ENCODE data around the gene SCYL3.

SCYL3 gene

DNA sequence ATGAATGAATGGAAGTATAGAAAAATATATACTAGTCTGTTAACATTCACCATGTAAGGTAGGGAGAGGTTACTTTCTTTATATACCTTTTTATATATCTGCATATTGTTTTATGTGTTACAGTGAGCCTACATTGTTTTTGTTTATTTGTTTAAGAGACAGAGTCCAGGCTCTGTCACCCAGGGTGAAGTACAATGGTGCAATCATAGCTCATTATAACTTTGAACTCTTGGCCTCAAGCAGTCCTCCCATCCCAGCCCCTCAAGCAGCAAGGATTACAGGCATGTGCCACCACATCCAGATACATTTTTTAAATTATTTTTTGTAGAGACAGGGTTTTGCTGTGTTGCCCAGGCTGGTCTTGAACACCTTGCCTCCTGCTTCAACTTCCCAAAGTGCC is 7.4 kb upstream of the SCYL3 start:
- no peak overlapping the region for H3K9ac ChIP-seq (ENCODE audit: low read length in 5 of 5)
- peaks cover 0 to 3% (median 0%) of the 10 kb centered on the region in 5 donors for H3K27me3 ChIP-seq (ENCODE audit: control insufficient read depth in 5 of 5, insufficient read depth in 4 of 5, low read length in 5 of 5)
- no peak overlapping the region for H3K4me3 ChIP-seq (ENCODE audit: low read depth in 1 of 5, low read length in 5 of 5)
- no peak overlapping the region for H3K27ac ChIP-seq (ENCODE audit: low read depth, low read length)
- no peaks in the 10 kb centered on the region for H3K9me3 ChIP-seq (ENCODE audit: control insufficient read depth in 5 of 5, low read length in 5 of 5)
- no peaks in the 10 kb centered on the region for H3K36me3 ChIP-seq (ENCODE audit: control insufficient read depth in 5 of 5, insufficient read depth in 5 of 5, low read length in 5 of 5)
- no peaks in the 10 kb centered on the region for H3K4me1 ChIP-seq (ENCODE audit: control insufficient read depth in 5 of 5, insufficient read depth in 5 of 5, low read length in 5 of 5)

DNA sequence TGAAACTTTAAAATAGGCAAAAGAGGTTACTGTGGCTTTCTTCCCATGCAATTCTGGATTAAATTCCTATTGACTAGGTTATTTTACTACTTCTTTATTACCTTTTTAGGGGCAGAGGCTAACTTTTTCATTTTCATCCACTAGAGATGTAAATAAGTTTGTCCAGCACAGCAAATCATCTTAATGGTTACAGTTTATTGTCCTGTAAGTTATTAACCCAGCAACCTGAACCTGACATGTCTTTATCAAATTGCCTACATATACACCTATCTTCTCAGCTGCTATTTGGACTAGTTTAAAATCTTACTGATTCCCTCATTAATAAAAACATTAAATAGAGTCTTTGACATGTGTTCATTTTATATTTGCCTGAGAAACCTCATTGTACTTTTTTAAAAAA is 6.9 kb upstream of the SCYL3 start:
- no peaks in the 10 kb centered on the region for H3K9me3 ChIP-seq (ENCODE audit: control insufficient read depth in 5 of 5, low read length in 5 of 5)
- peaks cover 0 to 3% (median 0%) of the 10 kb centered on the region in 5 donors for H3K27me3 ChIP-seq (ENCODE audit: control insufficient read depth in 5 of 5, insufficient read depth in 4 of 5, low read length in 5 of 5)
- no peak overlapping the region for H3K27ac ChIP-seq (ENCODE audit: low read depth, low read length)
- no peak overlapping the region for H3K4me3 ChIP-seq (ENCODE audit: low read depth in 1 of 5, low read length in 5 of 5)
- H3K9ac ChIP-seq (ENCODE audit: low read length in 5 of 5), result no peak overlapping the region
- H3K36me3 ChIP-seq (ENCODE audit: control insufficient read depth in 5 of 5, insufficient read depth in 5 of 5, low read length in 5 of 5), result no peaks in the 10 kb centered on the region
- no peaks in the 10 kb centered on the region for H3K4me1 ChIP-seq (ENCODE audit: control insufficient read depth in 5 of 5, insufficient read depth in 5 of 5, low read length in 5 of 5)

DNA sequence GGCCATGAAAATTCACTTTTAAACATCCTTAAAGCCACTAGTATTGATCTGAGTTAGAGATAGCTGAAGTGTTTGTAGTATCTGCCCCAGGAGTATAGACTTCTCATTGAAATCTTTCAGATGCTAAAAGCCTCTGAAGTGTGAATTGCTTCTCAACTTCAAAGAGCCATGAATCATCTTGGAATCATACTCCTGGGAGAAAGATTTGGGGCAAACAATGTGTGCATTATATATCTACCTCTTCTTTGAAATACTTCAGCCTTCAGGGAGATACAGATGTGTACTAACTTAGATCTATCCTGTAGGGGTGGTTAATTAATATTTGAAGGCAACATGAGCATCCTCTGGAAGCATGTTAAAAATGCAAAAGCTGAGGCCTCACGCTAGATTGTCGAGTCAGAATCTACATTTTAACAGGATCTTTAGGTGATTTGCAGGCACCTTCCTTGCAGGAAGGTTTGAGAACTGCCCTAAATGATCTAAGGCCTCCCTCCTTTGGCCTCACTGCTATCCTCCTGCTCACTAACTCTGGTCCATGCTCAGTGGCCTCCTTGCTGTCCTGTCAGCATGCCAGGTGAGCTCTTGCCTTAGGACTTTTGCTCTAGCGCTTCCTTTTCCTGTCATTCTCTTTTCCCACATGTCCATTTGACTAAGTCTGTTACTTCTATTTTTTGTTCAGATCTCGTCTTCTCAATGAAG is 6.0 kb upstream of the SCYL3 start:
- peaks cover 0 to 3% (median 0%) of the 10 kb centered on the region in 5 donors for H3K27me3 ChIP-seq (ENCODE audit: control insufficient read depth in 5 of 5, insufficient read depth in 4 of 5, low read length in 5 of 5)
- no peak overlapping the region for H3K27ac ChIP-seq (ENCODE audit: low read depth, low read length)
- peaks cover 0 to 3% (median 1%) of the 10 kb centered on the region in 5 donors for H3K4me1 ChIP-seq (ENCODE audit: control insufficient read depth in 5 of 5, insufficient read depth in 5 of 5, low read length in 5 of 5)
- no peak overlapping the region for H3K4me3 ChIP-seq (ENCODE audit: low read depth in 1 of 5, low read length in 5 of 5)
- no peaks in the 10 kb centered on the region for H3K36me3 ChIP-seq (ENCODE audit: control insufficient read depth in 5 of 5, insufficient read depth in 5 of 5, low read length in 5 of 5)
- no peaks in the 10 kb centered on the region for H3K9me3 ChIP-seq (ENCODE audit: control insufficient read depth in 5 of 5, low read length in 5 of 5)
- H3K9ac ChIP-seq (ENCODE audit: low read length in 5 of 5), result no peak overlapping the region

DNA sequence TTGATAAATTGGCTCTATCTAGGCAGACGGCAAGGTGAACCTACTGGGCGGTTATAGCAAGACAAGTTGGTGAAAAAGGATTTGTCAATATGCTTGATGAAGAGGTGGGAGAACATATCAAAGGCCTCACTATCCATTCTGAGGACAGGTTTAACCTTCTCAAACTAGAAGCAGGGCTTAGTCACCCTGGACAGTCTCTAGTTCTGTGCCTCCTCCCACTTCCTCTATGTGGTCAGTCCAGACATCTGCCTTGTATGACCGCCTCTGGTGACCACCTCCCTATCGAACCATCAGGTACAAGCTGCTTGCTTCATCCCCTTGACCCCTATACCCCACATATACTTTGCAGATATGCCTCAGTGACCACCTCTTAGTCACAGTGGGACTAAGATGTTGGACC is 2.3 kb upstream of the SCYL3 start:
- no peak overlapping the region for H3K27ac ChIP-seq (ENCODE audit: low read depth, low read length)
- H3K4me1 ChIP-seq (ENCODE audit: control insufficient read depth in 5 of 5, insufficient read depth in 5 of 5, low read length in 5 of 5), result peaks cover 0 to 29% (median 25%) of the 10 kb centered on the region in 5 donors
- H3K27me3 ChIP-seq (ENCODE audit: control insufficient read depth in 5 of 5, insufficient read depth in 4 of 5, low read length in 5 of 5), result no peaks in the 10 kb centered on the region

DNA sequence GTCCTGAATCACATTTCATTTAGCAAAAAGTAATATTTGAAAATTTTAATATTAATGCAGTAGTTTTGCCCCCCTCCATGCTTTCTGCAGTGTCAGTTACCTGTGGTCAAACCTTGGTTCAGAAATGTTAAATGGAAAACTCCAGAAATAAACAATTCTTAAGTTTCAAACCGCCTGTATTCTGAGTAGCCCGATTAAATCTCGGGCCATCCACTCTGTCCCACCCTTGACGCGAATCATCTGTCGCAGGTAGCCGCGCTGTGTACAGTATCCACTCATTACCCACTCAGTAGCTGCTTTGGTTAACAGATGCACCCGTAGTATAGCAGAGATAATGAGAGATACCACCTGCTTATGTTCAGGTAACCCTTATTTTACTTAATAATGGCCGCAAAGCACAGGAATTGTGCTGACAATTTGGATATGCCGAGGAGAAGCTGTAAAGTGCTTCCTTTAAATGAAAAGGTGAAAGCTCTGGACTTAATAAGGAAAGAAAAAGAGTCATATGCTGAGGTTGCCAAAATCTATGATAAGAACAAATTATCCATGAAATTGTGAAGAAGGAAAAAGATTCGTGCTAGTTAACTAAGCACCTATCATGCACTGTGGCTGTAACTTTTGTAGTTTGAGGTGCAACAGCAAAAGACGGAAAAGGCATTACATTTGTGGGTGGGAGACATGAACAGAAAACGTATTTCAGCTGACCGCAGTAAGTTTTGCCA is 889 bp upstream of the SCYL3 start:
- Histone ChIP-seq H3K4me1 (ENCODE audit: control insufficient read depth in 5 of 5, insufficient read depth in 5 of 5, low read length in 5 of 5) (peaks cover 0 to 33% (median 28%) of the 10 kb centered on the region in 5 donors), H3K27me3 (ENCODE audit: control insufficient read depth in 5 of 5, insufficient read depth in 4 of 5, low read length in 5 of 5) (no peaks in the 10 kb centered on the region), H3K4me3 (ENCODE audit: low read depth in 1 of 5, low read length in 5 of 5) (peak overlapping the region; percentile 76 to 89 (median 84)), H3K36me3 (ENCODE audit: control insufficient read depth in 5 of 5, insufficient read depth in 5 of 5, low read length in 5 of 5) (no peaks in the 10 kb centered on the region), H3K9me3 (ENCODE audit: control insufficient read depth in 5 of 5, low read length in 5 of 5) (no peaks in the 10 kb centered on the region), H3K9ac (ENCODE audit: low read length in 5 of 5) (peak overlapping the region in 4 of 5 donors; percentile 51 to 99 (median 96)), H3K27ac (ENCODE audit: low read depth, low read length) (peak overlapping the region; percentile 100)

More for the DNA sequence above, 2.3 kb upstream of the SCYL3 start:
- no peak overlapping the region for H3K4me3 ChIP-seq (ENCODE audit: low read depth in 1 of 5, low read length in 5 of 5)
- no peak overlapping the region for H3K9ac ChIP-seq (ENCODE audit: low read length in 5 of 5)
- H3K36me3 ChIP-seq (ENCODE audit: control insufficient read depth in 5 of 5, insufficient read depth in 5 of 5, low read length in 5 of 5), result no peaks in the 10 kb centered on the region
- H3K9me3 ChIP-seq (ENCODE audit: control insufficient read depth in 5 of 5, low read length in 5 of 5), result no peaks in the 10 kb centered on the region

DNA sequence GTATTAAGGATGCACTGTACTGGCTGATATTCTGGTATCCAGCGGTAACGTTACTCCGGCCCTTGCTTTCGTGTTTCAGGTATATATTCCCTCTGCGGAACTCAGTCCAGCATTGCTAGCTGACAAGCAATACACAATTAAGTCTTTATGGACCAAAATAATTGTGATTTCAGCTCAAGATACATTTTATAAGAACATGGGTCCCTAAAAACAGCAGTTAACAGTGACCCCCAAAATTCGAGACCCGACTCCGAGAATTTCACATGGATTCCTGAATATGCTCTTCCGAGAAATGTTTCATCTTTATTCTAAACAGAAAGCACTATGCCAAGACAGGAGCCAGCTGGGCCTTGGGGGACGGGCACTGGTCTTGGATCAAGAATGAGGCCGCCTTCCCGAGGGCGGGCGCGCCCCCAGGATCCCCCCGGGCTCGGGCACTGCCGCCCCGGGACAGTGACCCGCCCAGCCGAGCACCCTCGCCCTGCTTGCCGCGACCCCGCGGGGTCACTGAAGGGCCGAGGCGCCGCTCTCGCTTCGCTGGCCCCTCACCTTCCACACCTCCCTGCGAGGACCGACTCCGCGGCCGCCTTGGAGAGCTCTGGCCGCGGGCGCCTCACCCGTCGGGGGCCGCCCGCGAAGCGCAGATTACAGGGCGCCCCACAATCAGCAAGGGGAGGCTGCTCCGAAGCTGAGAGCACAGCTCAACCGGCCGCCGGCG is 610 bp downstream of the SCYL3 start:
- peaks cover 2 to 9% (median 6%) of the 10 kb centered on the region in 5 donors for H3K36me3 ChIP-seq (ENCODE audit: control insufficient read depth in 5 of 5, insufficient read depth in 5 of 5, low read length in 5 of 5)
- H3K27me3 ChIP-seq (ENCODE audit: control insufficient read depth in 5 of 5, insufficient read depth in 4 of 5, low read length in 5 of 5), result no peaks in the 10 kb centered on the region
- H3K4me1 ChIP-seq (ENCODE audit: control insufficient read depth in 5 of 5, insufficient read depth in 5 of 5, low read length in 5 of 5), result peaks cover 0 to 34% (median 32%) of the 10 kb centered on the region in 5 donors
- H3K4me3 ChIP-seq (ENCODE audit: low read depth in 1 of 5, low read length in 5 of 5), result peak overlapping the region; percentile 76 to 89 (median 78)
- H3K9ac ChIP-seq (ENCODE audit: low read length in 5 of 5), result peak overlapping the region; percentile 85 to 99 (median 96)
- no peaks in the 10 kb centered on the region for H3K9me3 ChIP-seq (ENCODE audit: control insufficient read depth in 5 of 5, low read length in 5 of 5)
- peak overlapping the region; percentile 100 for H3K27ac ChIP-seq (ENCODE audit: low read depth, low read length)

DNA sequence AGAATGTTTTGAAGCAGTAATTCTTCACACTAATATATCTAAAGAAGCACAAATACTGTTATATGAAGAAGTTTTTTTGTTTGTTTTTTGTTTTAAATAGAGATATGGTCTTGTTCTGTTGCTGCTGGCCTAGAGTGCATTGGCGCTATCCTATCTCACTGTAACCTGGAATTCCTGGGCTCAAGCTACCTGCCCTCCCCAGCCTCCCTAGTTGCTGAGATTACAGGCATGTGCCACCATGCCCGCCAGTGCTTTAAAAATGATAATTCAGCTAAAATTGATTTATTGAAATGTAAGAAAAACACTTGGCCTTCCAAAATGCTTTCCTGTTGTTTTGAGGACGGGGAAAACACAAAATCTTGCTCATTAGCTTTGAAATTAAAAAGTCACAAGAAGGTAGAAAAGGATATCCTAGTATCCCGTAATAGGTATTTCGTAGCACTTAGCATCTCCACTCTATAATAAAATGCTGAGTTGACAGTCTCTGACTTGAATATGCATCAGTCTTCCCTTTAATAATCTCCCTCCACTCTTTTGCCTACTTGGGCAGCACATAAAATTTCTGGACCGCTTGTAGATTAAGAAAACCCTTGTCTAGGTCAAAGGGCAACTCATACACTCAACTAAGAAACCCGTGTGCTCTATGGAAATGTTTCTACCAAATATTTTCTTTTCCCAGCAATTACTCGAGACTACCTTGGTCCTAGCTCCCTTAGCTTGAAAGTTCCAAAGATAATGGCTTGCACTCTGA is 1.3 kb downstream of the SCYL3 start:
- peaks cover 0 to 34% (median 32%) of the 10 kb centered on the region in 5 donors for H3K4me1 ChIP-seq (ENCODE audit: control insufficient read depth in 5 of 5, insufficient read depth in 5 of 5, low read length in 5 of 5)
- H3K36me3 ChIP-seq (ENCODE audit: control insufficient read depth in 5 of 5, insufficient read depth in 5 of 5, low read length in 5 of 5), result peaks cover 4 to 17% (median 8%) of the 10 kb centered on the region in 5 donors
- peak overlapping the region; percentile 85 to 99 (median 96) for H3K9ac ChIP-seq (ENCODE audit: low read length in 5 of 5)
- H3K4me3 ChIP-seq (ENCODE audit: low read depth in 1 of 5, low read length in 5 of 5), result peak overlapping the region; percentile 76 to 89 (median 78)
- peak overlapping the region; percentile 100 for H3K27ac ChIP-seq (ENCODE audit: low read depth, low read length)
- no peaks in the 10 kb centered on the region for H3K9me3 ChIP-seq (ENCODE audit: control insufficient read depth in 5 of 5, low read length in 5 of 5)
- H3K27me3 ChIP-seq (ENCODE audit: control insufficient read depth in 5 of 5, insufficient read depth in 4 of 5, low read length in 5 of 5), result no peaks in the 10 kb centered on the region

DNA sequence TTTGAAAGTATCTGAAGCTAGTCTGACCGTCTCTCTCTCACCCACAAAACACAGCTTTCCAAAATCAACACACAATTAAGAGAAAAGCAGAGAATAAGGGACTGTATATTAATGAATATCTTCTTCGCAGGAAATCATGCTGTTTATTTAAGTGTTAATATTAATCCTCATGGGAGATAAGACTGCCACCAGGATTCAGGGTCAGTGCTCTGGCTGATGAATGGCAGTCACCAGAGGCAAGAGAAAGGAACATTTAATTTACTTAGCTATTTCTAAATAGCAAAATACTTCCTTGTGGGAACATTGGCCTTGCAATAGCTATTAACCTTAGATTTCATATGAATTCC is 2.2 kb downstream of the SCYL3 start:
- Histone ChIP-seq H3K9me3 (ENCODE audit: control insufficient read depth in 5 of 5, low read length in 5 of 5) (no peaks in the 10 kb centered on the region), H3K27ac (ENCODE audit: low read depth, low read length) (peak overlapping the region; percentile 100), H3K36me3 (ENCODE audit: control insufficient read depth in 5 of 5, insufficient read depth in 5 of 5, low read length in 5 of 5) (peaks cover 9 to 25% (median 15%) of the 10 kb centered on the region in 5 donors), H3K27me3 (ENCODE audit: control insufficient read depth in 5 of 5, insufficient read depth in 4 of 5, low read length in 5 of 5) (no peaks in the 10 kb centered on the region), H3K4me3 (ENCODE audit: low read depth in 1 of 5, low read length in 5 of 5) (no peak overlapping the region), H3K4me1 (ENCODE audit: control insufficient read depth in 5 of 5, insufficient read depth in 5 of 5, low read length in 5 of 5) (peaks cover 0 to 34% (median 32%) of the 10 kb centered on the region in 5 donors), H3K9ac (ENCODE audit: low read length in 5 of 5) (peak overlapping the region in 2 of 5 donors; percentile 10 to 44)

DNA sequence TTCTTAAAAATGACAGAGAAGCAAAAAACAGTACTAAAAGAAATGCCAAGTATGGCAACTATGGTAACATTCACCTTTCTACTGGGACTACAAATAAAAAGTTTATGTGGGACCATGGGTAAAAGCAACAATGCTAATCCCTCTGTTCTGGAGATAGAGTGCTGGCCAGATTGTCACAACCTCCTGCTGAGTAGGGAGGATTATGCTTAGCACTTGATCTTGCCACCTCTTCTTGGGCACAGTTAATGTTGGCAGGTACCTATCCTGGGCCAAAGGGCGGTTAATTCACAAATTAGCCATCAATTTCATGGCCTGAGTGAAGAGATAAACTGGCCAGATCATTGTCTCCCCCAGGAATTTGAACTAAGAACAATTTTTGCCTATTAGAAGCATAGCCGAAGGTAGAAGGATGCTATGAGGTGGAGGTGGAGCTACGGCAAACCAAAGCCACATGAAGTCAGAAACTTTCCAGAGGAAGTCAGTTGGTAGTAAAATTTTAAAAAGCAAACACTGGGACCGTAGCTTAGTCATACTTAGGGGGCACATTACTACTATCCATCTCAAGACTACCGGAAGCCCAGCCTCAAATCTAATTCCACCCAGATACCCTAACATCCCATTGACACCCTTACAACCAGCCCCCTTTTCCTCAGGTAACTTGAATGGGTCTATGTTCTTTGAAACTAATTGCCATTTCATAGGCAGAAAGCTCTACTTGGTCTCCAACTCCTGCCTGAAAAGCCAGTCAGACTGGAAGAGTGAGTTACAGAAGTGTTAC is 2.7 kb downstream of the SCYL3 start:
- Histone ChIP-seq H3K27ac (ENCODE audit: low read depth, low read length) (peak overlapping the region; percentile 100), H3K9ac (ENCODE audit: low read length in 5 of 5) (peak overlapping the region in 2 of 5 donors; percentile 10 to 44), H3K4me3 (ENCODE audit: low read depth in 1 of 5, low read length in 5 of 5) (no peak overlapping the region), H3K36me3 (ENCODE audit: control insufficient read depth in 5 of 5, insufficient read depth in 5 of 5, low read length in 5 of 5) (peaks cover 11 to 29% (median 20%) of the 10 kb centered on the region in 5 donors), H3K4me1 (ENCODE audit: control insufficient read depth in 5 of 5, insufficient read depth in 5 of 5, low read length in 5 of 5) (peaks cover 0 to 34% (median 32%) of the 10 kb centered on the region in 5 donors), H3K27me3 (ENCODE audit: control insufficient read depth in 5 of 5, insufficient read depth in 4 of 5, low read length in 5 of 5) (no peaks in the 10 kb centered on the region), H3K9me3 (ENCODE audit: control insufficient read depth in 5 of 5, low read length in 5 of 5) (no peaks in the 10 kb centered on the region)
